Activated CD4-positive, CD25-positive, alpha-beta regulatory T cell treated with anti-CD3 and anti-CD28 coated beads, Interleukin-2, amount 50 U/mL, for 16 hours (primary cell): Measurements from ENCODE around the gene PACC1.
"Not testable (repeated sequence)": the region's sequence is repeated elsewhere in the genome, so short reads cannot be mapped to it uniquely, and the experiment has no call there.

Experiments
- DNase-seq: peaks from one replicate; pipeline ENCODE4 v3.0.0-alpha.2; 2020; ENCODE audit warnings: low read depth, low spot score

Gene PACC1

GRCh38 chr1:212395678-212396437 lies 18.8 kb downstream of the PACC1 start:
- not testable (repeated sequence) for DNase-seq

GRCh38 chr1:212388985-212389716 lies 25.5 kb downstream of the PACC1 start:
- DNase-seq = no peak

DNA sequence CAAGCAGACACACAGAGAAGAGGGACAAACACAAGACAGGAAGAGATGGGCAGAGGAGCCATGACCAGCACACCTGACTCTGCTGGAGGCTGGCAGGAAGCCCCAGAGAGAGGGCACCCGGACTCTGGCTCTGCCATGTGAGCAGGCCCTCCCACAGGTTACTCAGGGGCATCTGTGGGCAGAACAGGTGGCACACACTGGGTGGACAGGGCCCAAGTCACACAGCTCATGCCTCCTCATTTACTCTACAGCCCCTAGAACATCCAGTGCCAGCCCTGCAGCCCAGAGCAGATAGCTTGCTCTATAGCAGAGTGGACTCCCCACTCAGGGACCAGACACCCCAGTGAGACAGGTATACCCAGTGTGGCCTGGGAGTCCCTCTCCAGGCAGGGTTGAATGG lies 28.7 kb downstream of the PACC1 start:
- no peak for DNase-seq

DNA sequence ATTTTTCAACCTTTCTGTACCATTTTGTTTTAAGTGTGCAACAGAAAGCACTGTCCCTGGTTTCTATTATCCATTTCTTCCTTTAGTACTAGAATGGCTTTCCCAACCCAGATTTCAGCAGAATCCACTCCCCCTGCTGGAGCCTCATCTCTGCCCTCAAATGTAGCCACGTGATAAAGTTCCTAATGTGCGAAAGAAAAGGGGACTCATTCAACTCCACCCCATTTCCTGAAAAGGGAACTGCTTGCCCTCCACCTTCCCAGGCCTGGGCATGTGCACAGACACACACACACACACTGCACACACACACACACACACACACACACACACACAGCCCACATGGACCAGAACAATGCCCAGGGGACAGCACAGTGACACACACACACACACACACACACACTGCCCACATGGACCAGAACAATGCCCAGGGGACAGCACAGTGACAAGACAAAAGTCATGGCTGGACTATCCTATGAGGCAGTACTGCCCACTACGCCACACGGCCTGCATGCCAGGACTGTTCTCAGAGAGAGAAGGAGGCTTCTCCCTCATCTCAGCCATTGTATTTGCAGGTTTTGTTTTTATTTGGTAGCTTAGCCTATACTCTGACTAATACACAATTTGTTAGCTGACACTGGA lies 33.2 kb downstream of the PACC1 start:
- DNase-seq = no peak

GRCh38 chr1:212379366-212379765 lies 35.3 kb downstream of the PACC1 start:
- no peak for DNase-seq

GRCh38 chr1:212377644-212378043 lies 37.0 kb downstream of the PACC1 start:
- DNase-seq = no peak

- DNase-seq = no peak
These were observed 38.7 kb downstream of the PACC1 start for GRCh38 chr1:212375986-212376385.

DNA sequence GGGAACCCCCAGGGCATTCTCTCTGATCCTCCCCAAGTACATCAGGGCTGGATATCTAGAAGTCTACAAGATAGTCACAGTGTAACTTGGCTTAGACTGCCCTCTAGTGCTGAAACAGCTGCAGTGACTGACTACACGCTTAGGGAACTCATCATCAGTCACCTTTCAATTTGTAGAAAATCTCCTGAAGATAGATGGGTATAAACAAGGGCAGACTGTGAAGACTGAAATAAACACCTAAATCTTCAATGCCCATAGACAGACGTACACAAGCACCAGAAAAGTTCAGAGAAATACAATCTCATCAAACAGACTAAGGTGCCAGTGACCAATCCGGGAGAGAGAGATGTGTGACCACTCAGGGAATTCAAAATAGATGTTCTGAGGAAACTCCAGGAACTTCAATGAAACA lies 46.6 kb downstream of the PACC1 start:
- DNase-seq = peak; percentile 33

DNA sequence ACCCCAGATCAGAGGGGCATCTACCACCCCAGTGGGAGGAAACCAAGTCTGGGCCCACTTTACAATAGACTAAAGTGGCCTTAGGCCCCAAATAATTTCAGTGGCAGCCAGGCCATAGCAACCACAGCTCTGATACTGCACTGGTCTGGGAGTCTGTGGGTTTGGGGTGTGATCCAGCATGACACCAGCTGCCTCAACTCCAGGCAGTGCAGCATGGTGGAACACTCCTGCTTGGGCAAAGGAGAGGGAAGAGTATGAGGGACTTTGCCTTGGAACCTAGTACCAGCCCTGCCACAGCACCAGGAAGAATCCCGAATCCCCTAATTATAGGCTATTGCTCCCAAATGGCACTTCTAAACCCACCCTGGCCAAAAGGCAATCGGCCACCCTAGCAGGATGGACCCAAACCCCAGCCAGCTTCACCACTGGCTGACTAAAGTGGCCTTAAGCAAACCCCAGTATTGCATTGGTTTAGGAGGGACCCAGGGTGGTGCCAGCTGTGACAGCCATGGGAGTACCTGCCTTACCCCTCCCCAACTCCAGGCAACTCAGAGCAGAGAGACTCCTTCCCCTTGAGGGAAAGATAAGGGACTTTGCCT lies 47.1 kb downstream of the PACC1 start:
- no peak for DNase-seq

DNA sequence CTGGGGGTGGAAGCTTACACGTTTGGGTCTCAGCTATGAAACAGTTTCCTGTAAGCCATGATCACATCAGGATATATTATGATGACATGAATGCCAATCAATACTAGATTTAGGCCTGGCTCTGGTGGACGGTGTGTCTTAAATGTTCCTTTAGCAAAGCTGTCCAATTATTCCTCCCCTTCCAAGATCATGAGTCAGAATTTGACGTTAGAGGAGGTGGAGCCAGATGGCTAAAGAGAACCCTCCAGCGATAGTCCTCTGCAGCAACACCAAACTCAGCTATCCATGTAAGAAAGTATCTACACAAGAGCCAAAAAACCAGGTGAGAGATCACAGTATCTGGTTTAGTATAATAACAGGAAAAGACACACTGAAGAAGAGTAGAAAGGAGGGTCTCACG lies 47.8 kb downstream of the PACC1 start:
- no peak for DNase-seq

GRCh38 chr1:212364985-212365384 lies 49.7 kb downstream of the PACC1 start:
- DNase-seq = no peak

DNA sequence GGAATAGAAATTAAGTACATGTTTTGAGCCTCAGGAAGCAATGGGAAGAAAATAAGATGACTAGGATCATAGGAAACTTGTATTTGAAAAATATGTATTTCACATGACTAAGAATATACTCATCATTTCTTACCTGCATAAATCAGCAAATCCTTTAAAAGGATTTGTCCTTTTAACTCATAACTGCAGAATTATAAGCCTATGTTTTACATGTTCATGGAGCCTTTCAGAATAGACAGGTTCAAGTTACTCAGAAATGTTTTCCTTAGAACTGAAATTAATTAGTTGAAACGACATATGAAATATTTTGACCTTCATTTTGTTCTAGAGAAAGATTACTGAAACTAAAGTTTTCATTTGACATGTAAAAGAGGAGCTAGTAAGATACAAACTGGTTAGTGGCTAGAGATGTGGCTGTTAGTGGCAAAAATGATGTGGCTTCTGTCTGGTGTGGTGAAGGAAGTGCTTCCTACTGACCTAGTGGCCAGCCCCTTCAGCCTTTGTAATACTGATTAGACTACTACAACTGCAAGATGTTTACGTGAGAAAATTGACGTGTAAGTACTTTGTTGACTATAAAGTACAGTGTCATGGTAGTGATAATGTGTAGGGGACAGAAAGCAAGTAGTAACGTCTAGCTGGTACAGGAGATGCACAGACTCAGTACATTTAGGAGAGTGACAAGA lies 54.7 kb downstream of the PACC1 start:
- DNase-seq = no peak

DNA sequence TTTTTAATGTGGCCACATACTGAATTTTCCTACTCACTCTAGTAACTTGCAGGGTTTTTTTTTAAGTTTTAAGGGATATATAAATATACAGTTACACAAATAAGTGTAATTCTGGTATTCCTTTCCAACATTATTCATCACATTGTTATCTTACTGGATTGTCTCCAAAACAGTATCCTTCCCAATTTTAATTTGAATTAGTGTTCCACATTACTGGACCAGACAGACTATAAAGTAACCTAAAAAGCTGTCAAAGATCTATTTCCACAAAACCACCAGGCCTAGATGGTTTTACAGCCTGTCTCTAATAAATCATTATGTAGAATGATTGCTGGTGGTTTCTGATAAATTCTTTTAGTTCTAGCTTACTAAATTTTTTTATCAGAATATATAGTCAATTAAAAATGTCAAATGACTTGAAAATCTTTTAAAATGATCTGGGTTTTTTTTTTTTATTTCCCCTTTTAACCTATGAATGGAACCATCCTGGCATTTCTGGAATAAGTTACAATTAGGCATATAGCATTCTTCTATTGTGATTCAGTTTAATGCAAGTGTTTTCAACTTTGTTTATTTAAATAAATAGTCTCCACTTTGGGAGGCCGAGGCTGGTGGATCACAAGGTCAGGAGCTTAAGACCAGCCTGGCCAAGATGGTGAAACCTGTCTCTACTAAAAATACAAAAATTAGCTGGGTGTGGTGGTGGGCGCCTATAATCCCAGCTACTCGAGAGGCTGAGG lies 59.3 kb downstream of the PACC1 start:
- DNase-seq = no peak

GRCh38 chr1:212354464-212354863 lies 60.2 kb downstream of the PACC1 start:
- no peak for DNase-seq

DNA sequence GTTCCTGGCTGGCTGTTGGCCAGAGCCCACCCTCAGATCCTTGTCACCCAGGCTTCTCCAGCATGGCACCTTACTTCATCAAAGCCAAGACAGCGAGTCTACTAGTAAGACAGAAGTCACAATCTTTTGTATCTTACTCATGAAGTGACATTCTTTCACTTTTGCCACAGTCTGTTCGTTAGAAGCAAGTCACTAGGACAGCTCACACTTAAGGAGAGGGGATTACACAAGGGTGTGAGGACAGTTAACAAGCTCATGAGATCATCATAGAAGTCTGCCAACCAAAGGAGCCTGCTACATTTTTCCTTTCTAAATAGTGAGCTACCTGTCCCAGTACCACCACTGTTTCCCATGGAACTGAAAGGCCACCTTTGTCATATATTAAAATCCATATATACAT lies 61.5 kb downstream of the PACC1 start:
- no peak for DNase-seq

GRCh38 chr1:212351588-212352362 lies 62.9 kb downstream of the PACC1 start:
- DNase-seq = no peak

DNA sequence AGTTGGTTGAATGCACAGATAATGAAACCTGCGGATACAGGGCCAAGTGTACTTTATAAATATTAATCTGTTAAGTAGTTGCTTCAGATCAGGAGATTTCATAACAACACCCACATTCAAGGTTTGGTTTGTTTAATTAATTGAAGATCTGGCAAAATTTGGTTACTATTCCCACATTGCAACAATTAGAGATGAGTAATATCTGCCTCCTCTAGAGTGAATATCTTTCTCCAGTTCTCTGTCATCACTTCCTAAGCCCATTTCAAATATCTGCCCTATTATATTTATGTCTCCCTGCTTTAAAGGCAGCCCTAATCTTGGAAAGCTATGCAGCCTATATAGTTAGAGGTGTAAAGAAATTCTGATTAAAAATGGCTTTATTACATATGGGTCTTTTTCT lies 68.1 kb downstream of the PACC1 start:
- no peak for DNase-seq

DNA sequence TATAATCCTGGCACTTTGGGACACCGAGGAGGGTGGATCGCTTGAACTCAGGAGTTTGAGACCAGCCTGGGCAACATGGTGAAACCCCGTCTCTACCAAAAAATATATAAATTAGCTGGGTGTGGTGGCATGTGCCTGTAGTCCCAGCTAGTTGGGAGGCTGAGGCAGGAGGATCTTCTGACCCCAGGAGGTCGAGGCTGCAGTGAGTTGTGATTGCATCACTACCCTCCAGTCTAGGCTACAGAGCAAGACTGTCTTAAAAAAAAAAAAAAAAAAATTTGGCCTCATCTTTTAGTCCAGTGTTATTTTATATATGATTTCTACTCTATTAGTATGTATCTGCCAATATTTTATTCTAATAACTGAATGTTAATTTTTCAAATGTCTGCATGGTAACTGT lies 69.8 kb downstream of the PACC1 start:
- no peak for DNase-seq

DNA sequence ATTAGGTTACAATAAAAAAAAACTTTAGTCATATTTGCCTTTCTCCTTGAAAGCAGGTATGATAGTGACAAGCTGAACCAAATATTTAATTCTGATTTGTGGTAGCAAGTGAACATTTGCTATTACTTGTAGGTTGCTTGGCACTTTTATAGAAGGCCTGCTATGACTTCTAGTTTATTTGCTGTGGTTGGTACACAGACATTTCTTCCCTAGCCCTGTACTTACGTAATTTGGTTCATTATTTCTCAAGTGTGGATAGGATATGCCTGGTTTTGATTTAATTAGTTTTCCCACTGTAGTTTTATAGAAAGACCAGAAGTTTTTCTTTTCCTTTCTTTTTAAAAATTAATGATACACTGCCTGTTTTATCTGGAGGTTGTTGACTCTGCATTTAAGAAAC lies 73.6 kb downstream of the PACC1 start:
- no peak for DNase-seq

GRCh38 chr1:212329105-212329504 lies 85.6 kb downstream of the PACC1 start:
- no peak for DNase-seq
